ENCODE measurements around the gene HSF5.

Gene HSF5

GRCh38 chr17:58383892-58384462, 104.2 kb downstream of the HSF5 start:
- DNase-seq, result no peak

GRCh38 chr17:58382872-58383242, 105.4 kb downstream of the HSF5 start:
- DNase-seq, result no peak

GRCh38 chr17:58382108-58382871, 105.9 kb downstream of the HSF5 start:
- DNase-seq, result no peak

GRCh38 chr17:58381124-58382035, 106.8 kb downstream of the HSF5 start:
- no peak for DNase-seq

GRCh38 chr17:58380207-58381123, 107.7 kb downstream of the HSF5 start:
- no peak for DNase-seq

- no peak for DNase-seq
Measured at GRCh38 chr17:58379511-58379824, 108.7 kb downstream of the HSF5 start.

- DNase-seq, result no peak
Measured at GRCh38 chr17:58378733-58379510, 109.3 kb downstream of the HSF5 start.

- no peak for DNase-seq
Measured at GRCh38 chr17:58377661-58378060, 110.5 kb downstream of the HSF5 start.

- DNase-seq, result no peak
Measured at GRCh38 chr17:58377093-58377601, 111.1 kb downstream of the HSF5 start.

GRCh38 chr17:58376472-58377000, 111.7 kb downstream of the HSF5 start:
- DNase-seq, result no peak

GRCh38 chr17:58375811-58376210, 112.4 kb downstream of the HSF5 start:
- no peak for DNase-seq

- no peak for DNase-seq
Measured at GRCh38 chr17:58375256-58375655, 113.0 kb downstream of the HSF5 start.

- DNase-seq, result no peak
Measured at GRCh38 chr17:58373923-58374322, 114.3 kb downstream of the HSF5 start.

GRCh38 chr17:58373003-58373402, 115.2 kb downstream of the HSF5 start:
- no peak for DNase-seq

GRCh38 chr17:58371300-58371950, 116.8 kb downstream of the HSF5 start:
- DNase-seq, result no peak

GRCh38 chr17:58370716-58371115, 117.5 kb downstream of the HSF5 start:
- DNase-seq, result no peak

- DNase-seq, result no peak
Measured at GRCh38 chr17:58370309-58370708, 117.9 kb downstream of the HSF5 start.

Measured in cortex of kidney (tissue), 1 donor.